ENCODE data around the gene MCC.
A peak's percentile ranks its signal among the peaks of the same experiment; 100 is the strongest.

The MCC gene

DNA sequence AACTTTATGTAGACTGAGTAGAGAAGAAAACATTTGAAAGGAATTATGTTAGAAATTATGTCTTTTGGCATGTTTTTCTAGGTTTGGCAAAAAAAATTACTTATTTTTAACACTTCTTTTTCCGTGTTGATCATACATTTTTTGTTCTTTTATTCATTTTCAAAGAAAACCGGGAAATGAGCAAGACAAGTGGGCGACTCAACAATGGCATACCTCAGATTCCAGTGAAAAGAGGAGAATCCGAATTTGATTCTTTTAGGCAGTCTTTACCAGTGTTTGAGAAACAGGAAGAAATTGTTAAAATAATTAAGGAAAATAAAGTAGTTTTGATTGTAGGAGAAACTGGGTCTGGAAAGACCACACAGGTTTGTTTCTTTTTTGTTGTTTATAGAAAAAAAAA lies 38.2 kb upstream of the MCC start:
- Histone ChIP-seq H3K9me2 (replicated peaks; ENCODE audit: insufficient read depth, low read length) (no peaks in the 10 kb centered on the region), H3K9me3 (replicated peaks; ENCODE audit: insufficient read depth, low read length) (no peaks in the 10 kb centered on the region), H3F3A (ENCODE audit: insufficient read depth, low read length) (no peaks in the 10 kb centered on the region), H3K36me3 (replicated peaks; ENCODE audit: insufficient read depth, low read length) (no peaks in the 10 kb centered on the region), H3K9ac (ENCODE audit: low read length) (no peak overlapping the region), H3K4me3 (ENCODE audit: low read length) (no peak overlapping the region), H3K27me3 (replicated peaks; ENCODE audit: insufficient read depth, low read length) (no peaks in the 10 kb centered on the region), H3K4me2 (ENCODE audit: low read depth, low read length) (no peak overlapping the region), H2AFZ (ENCODE audit: low read length) (no peak overlapping the region), H4K20me1 (ENCODE audit: insufficient read depth, low read length) (no peaks in the 10 kb centered on the region), H3K4me1 (ENCODE audit: low read length) (no peaks in the 10 kb centered on the region), H3K79me2 (ENCODE audit: low read length) (peaks cover 10% of the 10 kb centered on the region; the same call in 1 of the 2 replicates), H3K27ac (ENCODE audit: low read length) (no peak overlapping the region)
- no peak for DNase-seq
- no peak for TF ChIP-seq EZH2phosphoT487 (IDR thresholded peaks at IDR 0.05; ENCODE audit: low read length)
- TF ChIP-seq, protein P1, sequence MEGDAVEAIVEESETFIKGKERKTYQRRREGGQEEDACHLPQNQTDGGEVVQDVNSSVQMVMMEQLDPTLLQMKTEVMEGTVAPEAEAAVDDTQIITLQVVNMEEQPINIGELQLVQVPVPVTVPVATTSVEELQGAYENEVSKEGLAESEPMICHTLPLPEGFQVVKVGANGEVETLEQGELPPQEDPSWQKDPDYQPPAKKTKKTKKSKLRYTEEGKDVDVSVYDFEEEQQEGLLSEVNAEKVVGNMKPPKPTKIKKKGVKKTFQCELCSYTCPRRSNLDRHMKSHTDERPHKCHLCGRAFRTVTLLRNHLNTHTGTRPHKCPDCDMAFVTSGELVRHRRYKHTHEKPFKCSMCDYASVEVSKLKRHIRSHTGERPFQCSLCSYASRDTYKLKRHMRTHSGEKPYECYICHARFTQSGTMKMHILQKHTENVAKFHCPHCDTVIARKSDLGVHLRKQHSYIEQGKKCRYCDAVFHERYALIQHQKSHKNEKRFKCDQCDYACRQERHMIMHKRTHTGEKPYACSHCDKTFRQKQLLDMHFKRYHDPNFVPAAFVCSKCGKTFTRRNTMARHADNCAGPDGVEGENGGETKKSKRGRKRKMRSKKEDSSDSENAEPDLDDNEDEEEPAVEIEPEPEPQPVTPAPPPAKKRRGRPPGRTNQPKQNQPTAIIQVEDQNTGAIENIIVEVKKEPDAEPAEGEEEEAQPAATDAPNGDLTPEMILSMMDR (IDR thresholded peaks at IDR 0.05; ENCODE audit: low read length): no peak
- no peak for TF ChIP-seq EZH2 (optimal IDR thresholded peaks at IDR 0.05; ENCODE audit: low read depth, low read length)

DNA sequence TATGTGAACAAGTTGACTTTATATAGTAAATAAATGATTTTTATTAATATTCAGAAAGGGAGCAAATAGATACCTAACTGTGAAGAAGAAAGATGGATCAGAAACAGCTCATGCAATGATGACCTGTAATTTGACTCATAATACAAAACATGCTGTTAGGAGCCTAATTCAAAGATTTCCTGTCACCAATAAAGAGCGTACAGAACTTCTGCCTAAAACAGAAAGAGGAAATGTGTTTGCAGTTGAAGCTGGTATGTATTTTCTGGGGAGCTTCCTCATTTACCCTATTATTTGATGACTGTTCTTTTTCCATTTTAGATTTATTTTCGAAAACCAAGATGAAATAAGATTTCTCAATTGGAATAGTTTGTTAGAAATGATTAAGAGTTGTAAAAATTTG lies 36.7 kb upstream of the MCC start:
- no peak overlapping the region for H3K9ac ChIP-seq (ENCODE audit: low read length)
- peaks cover 10% of the 10 kb centered on the region; the same call in 1 of the 2 replicates for H3K79me2 ChIP-seq (ENCODE audit: low read length)
- no peaks in the 10 kb centered on the region for H4K20me1 ChIP-seq (ENCODE audit: insufficient read depth, low read length)
- DNase-seq: peak; percentile 34
- TF ChIP-seq, protein P1 (IDR thresholded peaks at IDR 0.05; ENCODE audit: low read length): no peak
- TF ChIP-seq EZH2 (optimal IDR thresholded peaks at IDR 0.05; ENCODE audit: low read depth, low read length) (no peak), EZH2phosphoT487 (IDR thresholded peaks at IDR 0.05; ENCODE audit: low read length) (no peak)
- no peak overlapping the region for H3K27ac ChIP-seq (ENCODE audit: low read length)
- H3F3A ChIP-seq (ENCODE audit: insufficient read depth, low read length): no peaks in the 10 kb centered on the region
- no peaks in the 10 kb centered on the region for H3K4me1 ChIP-seq (ENCODE audit: low read length)
- H3K9me3 ChIP-seq (replicated peaks; ENCODE audit: insufficient read depth, low read length): no peaks in the 10 kb centered on the region
- H3K4me3 ChIP-seq (ENCODE audit: low read length): no peak overlapping the region
- H2AFZ ChIP-seq (ENCODE audit: low read length): no peak overlapping the region
- H3K4me2 ChIP-seq (ENCODE audit: low read depth, low read length): no peak overlapping the region
- H3K36me3 ChIP-seq (replicated peaks; ENCODE audit: insufficient read depth, low read length): no peaks in the 10 kb centered on the region
- no peaks in the 10 kb centered on the region for H3K27me3 ChIP-seq (replicated peaks; ENCODE audit: insufficient read depth, low read length)
- no peaks in the 10 kb centered on the region for H3K9me2 ChIP-seq (replicated peaks; ENCODE audit: insufficient read depth, low read length)

DNA sequence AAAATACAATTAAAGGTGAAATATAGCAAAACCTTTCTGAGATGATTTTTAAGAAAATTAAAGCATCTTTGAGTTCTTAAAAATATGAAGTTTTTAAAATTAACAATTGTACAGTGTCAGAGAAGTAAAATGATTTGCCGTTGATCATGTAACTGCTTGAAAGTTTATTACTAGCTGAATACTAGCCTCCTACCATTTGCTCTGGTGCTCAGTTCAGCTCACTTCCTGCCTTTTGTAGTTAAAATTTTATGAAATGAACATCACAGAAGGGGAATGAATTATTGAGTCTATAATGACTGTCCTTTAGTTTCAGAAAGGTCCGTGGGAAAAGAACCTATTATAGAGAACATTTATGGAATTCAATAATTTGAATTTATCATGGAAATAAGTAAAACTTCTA lies 34.9 kb upstream of the MCC start:
- Histone ChIP-seq H3K9ac (ENCODE audit: low read length) (no peak overlapping the region), H3K79me2 (ENCODE audit: low read length) (peaks cover 10% of the 10 kb centered on the region; the same call in 1 of the 2 replicates), H3K9me2 (replicated peaks; ENCODE audit: insufficient read depth, low read length) (no peaks in the 10 kb centered on the region), H3K27ac (ENCODE audit: low read length) (no peak overlapping the region), H3K4me3 (ENCODE audit: low read length) (no peak overlapping the region), H3K4me2 (ENCODE audit: low read depth, low read length) (no peak overlapping the region), H3K9me3 (replicated peaks; ENCODE audit: insufficient read depth, low read length) (no peaks in the 10 kb centered on the region), H2AFZ (ENCODE audit: low read length) (no peak overlapping the region), H3F3A (ENCODE audit: insufficient read depth, low read length) (no peaks in the 10 kb centered on the region), H3K36me3 (replicated peaks; ENCODE audit: insufficient read depth, low read length) (no peaks in the 10 kb centered on the region), H3K4me1 (ENCODE audit: low read length) (no peaks in the 10 kb centered on the region), H3K27me3 (replicated peaks; ENCODE audit: insufficient read depth, low read length) (no peaks in the 10 kb centered on the region), H4K20me1 (ENCODE audit: insufficient read depth, low read length) (no peaks in the 10 kb centered on the region)
- TF ChIP-seq EZH2phosphoT487 (IDR thresholded peaks at IDR 0.05; ENCODE audit: low read length) (no peak), EZH2 (optimal IDR thresholded peaks at IDR 0.05; ENCODE audit: low read depth, low read length) (no peak)
- TF ChIP-seq, protein P1 (IDR thresholded peaks at IDR 0.05; ENCODE audit: low read length): no peak
- no peak for DNase-seq

Measured in MM.1S (cell line).